ENCODE data around the gene TNNI3K. TPM values are rescaled to one million over a fixed set of nuclear protein-coding genes. Genes with fewer than 3 reads are reported as not detected.

The TNNI3K gene
- polyA plus RNA-seq, 3 donors: 0.16 to 1.7 (median 0.70) TPM

DNA sequence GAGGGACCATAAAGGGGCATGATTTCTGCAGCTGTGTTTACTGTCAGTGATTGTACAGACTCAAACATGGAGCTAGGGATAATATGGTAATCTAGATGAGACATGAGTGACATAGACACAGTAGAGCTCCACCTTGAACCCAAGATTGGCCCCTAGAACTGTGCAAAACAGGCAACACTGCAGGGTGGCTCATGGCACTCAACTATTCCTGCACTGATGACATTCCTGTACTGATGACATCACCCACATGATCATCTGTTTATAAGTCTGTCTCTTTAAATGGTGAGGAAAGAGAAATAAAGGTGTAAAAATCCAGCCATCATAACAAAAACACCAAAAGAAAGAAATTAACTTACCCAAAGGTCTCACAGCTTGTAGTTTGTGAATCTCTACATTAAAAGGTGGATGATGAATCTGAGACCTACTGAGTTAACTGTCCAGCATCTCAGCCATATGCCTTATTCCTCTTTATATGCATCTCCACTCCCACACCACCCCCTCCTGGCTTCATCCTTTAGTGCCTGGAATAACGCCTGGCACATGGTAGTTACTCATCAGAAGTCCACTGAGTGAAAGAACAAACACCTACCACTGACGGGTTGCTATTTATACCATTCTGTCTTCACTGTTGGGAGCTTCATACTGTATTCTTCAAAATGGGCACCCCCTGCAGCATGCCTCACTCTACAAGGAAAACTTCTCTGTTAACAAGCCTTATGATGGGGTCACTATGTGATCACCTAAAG lies 277.2 kb downstream of the TNNI3K start, which contains the start of gene LRRC53:
Gene LRRC53 (minus strand): TSS at position 442 of the 746 bp plus-strand sequence. CDS start 29,262 bp downstream, outside the sequence.
- WGBS, 3 donors: 54 to 71% (median 64%) methylated on average over 2 of the region's 2 CpGs
- no peak within 1 kb of the TSS for H3K27ac ChIP-seq (ENCODE audit: low read depth, low read length)

DNA sequence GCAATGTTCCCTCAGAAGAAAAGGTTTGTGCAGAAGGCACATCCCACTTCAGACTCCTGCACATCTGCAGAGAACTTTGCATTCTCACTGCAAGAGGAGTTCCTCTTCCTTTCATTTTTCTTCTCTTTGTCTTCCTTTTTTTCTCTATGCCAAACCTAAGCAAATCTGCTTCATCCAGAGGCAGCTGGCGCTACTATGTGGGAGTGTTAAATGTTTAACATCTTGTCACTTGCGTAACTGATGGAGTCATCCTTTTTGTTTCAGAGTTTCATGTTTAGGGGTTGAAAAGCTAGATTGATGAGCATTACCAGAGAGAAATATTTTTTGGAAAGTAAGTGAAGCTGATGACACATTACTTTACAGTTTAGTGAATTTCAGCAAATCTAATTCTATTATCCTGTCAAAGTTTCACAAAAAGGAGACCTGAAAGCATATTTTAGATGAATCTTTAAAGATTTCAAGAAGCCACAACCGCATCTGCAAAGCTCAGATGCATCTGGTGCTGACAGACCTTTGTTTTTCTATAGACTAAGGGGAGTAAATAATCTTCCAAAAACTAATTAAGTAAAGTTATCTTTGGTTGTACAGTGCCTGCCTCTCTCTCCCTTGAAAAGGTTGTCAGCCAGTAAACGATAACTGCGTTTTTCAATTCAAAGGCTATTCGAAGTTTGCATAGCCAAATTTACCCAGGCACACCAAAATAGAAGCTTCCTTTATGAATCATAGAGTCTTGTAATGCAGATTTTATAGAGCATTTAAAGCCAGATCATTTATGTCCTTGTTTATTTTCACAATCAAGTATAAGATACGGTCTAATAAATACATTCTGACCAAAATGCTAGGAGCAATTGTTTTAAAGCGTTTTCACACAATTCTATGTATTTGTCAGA lies 278.5 kb downstream of the TNNI3K start:
- H3K27ac ChIP-seq (ENCODE audit: low read depth, low read length): no peak overlapping the region
- 56 to 73% (median 61%) methylated on average over 8 of the region's 8 CpGs for WGBS, 3 donors

DNA sequence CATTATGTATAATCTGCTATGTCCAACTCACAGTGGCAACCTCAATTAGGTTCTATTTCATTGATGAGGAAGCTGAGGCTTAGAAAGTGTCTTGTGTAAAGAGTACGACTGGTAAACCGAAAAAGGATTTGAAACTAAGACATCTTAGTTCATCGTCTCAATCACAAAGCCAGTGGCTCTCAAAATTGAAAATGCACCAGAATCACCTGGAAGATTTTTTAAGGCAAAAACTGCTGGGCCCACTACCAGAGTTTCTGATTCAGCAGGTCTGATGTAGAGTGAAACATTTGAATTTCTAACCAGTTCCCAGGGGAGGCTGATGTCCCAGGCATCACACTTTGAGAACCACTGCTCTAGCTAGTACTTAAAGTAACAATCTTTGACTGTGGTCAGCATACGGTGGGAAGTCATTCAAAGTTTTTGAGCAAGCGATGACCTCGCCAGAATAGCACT lies 282.4 kb downstream of the TNNI3K start:
- 77 to 93% (median 88%) methylated on average over 6 of the region's 6 CpGs for WGBS, 3 donors
- H3K27ac ChIP-seq (ENCODE audit: low read depth, low read length): no peak overlapping the region

DNA sequence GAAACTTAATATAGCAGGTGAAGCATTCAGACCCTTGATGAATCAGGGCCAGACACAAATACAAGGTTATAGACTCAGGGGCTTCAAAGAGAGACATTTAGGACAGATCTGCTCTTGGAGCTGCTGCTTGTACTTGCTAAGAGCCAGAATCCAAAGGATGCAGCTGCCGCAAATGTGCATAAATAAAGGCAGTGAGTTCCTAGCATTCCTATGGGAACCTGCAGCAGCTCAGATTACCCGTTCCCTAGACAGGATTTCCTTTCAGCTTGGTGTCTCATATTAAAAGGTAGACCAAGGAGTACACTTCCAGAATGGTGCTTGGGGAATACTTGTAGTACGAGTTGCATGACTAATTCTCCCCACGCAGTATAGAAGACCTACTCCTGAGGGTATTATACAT lies 287.0 kb downstream of the TNNI3K start:
- WGBS, 3 donors: 19 to 31% (median 28%) methylated on average over 4 of the region's 4 CpGs
- H3K27ac ChIP-seq (ENCODE audit: low read depth, low read length): no peak overlapping the region

DNA sequence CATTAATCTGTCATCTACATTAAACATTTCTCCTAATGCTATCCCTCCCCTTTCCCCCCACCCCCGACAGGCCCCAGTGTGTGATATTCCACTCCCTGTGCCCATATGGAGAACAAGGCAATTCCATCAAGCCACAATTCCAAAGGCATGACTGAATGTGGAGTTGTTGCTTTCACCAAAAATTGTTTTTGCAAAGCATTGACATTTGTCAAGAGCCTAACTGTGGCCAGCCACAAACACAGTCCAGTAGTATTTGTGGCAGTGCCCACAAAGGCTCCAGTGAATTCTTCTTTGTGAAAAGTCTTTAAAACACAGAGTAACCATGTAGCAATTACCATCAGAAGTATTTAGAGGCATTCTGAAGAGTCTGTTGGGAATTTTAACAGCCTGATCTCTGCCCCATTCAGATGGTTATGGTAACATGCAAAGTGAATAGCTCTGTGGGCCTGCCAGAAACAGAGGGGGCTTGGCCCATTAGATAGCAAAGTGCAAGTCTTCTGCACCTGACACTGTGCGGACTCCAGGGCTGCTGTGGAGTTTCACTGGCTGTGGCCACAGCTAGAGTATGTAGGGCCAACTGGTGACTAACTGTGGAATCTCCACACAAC lies 288.8 kb downstream of the TNNI3K start:
- H3K27ac ChIP-seq (ENCODE audit: low read depth, low read length): no peak overlapping the region
- 73 to 78% (median 75%) methylated on average over 2 of the region's 2 CpGs for WGBS, 3 donors

DNA sequence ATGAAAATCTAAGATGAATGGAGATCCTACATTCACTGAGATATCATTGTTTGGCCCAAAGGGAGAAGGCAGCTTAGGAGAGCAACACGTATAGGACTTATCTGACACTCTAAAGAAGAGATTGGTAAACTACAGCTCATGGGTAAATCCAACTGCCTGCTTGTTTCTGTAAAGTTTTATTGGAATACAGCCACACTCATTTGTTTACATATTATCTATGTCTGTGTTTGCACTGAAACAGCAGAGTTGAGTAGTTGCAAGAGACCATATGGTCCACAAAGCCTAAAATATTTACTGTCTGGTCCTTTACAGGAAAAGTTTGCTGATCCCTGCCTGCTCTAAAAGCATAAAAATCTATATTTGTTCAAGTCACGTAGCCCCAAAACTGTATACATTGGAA lies 291.5 kb downstream of the TNNI3K start:
- H3K27ac ChIP-seq (ENCODE audit: low read depth, low read length): no peak overlapping the region
- 36 to 72% (median 70%) methylated on average over 2 of the region's 2 CpGs for WGBS, 3 donors

DNA sequence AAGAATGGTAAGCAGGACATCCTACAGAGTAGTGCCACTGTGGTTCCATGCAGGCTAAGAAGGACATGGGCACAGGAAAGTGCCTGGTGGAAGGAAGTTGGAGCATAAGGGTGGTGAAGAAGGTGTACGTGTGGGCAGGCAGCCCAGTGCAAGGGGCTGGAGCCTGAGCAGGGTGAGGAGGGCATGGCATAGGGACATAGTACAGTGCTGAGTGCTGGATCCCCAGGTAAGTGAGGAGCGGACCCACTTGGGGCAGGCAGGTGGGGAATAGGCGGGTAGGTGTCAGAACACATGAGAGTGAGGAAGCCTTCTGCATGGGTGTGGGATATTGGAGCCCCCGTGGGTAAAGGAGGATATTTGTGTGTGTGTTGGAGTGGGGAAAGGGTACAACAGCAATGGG lies 292.9 kb downstream of the TNNI3K start:
- 79 to 89% (median 86%) methylated on average over 4 of the region's 4 CpGs for WGBS, 3 donors
- no peak overlapping the region for H3K27ac ChIP-seq (ENCODE audit: low read depth, low read length)

DNA sequence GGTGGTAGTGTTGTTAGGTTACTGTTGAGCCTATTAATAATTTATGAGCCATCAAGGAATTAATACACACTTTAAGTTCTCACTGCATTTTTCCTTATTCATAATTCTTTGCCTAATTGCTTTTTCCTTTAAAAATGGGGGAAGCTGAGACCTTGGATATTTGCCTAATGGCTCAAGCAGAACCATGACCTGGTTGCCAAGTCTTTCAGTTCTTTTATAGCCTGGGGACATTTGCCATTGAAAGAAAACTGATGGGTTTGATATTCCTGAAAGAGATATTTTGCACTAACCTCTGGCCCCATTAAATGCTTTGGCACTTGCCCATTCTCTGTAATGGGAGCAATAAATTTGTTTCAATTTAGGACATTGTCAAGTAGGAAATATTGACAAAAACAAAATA lies 295.7 kb downstream of the TNNI3K start:
- no peak overlapping the region for H3K27ac ChIP-seq (ENCODE audit: low read depth, low read length)

DNA sequence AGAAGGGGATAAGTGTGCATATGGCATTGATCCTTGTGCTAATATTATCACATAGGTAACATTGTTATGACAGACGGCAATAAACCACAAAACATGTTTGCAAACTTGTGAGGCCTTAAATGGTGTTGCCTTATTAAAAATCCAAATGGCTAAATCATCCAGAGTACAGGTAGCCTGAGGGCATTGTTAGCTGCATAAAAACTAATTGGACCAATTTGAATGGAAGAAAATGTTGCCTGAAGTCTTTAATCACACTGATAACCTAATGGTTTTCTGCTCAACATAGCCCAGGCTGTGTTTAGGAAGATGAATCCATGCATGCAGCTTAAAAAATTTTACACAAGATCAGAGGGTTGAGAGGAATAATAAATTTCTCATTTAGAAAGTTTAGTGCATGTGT lies 296.6 kb downstream of the TNNI3K start:
- WGBS, 3 donors: 59 to 86% (median 78%) methylated on average over 1 of the region's 1 CpG

DNA sequence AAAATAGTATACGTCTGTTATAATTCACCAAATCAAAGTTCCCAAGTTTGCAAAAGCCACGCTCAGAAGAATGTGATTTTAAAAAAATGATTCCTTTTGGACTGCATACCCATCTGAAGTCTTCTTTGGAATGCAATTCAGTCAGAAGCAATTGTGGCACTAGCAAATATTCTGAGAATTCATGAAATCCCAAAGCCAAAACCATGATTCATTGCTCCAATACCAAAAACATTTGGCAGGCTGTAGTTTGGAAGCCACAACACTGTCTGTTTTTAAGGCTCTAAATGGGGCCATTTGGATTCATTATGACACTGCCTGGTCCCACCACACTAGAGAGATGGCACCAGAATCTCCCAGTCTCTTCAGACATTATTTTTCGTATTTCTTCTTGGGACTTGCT lies 299.1 kb downstream of the TNNI3K start:
- 62 to 69% (median 68%) methylated on average over 3 of the region's 3 CpGs for WGBS, 3 donors
- H3K27ac ChIP-seq (ENCODE audit: low read depth, low read length): no peak overlapping the region

More for the DNA sequence above, 296.6 kb downstream of the TNNI3K start:
- no peak overlapping the region for H3K27ac ChIP-seq (ENCODE audit: low read depth, low read length)

DNA sequence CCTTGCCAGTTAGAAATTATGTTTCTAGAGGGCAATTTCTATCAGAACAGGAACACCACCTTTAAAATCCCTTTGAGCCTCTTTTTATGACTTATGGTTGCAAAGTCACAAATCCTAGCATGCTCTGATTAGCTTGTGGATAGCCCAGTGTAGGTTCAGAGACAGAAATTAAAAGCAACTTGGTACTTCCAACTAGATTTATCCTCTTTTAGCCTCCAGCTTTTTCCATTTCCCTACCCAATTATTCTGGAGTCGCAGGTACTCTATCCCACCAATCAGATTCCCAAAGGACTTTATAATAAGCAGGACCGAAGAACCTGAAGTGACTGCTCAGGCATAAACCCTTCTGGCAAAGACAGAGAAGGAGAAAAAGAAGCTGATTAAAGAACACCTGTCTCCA lies 310.6 kb downstream of the TNNI3K start:
- 85 to 91% (median 90%) methylated on average over 2 of the region's 2 CpGs for WGBS, 3 donors
- H3K27ac ChIP-seq (ENCODE audit: low read depth, low read length): no peak overlapping the region

DNA sequence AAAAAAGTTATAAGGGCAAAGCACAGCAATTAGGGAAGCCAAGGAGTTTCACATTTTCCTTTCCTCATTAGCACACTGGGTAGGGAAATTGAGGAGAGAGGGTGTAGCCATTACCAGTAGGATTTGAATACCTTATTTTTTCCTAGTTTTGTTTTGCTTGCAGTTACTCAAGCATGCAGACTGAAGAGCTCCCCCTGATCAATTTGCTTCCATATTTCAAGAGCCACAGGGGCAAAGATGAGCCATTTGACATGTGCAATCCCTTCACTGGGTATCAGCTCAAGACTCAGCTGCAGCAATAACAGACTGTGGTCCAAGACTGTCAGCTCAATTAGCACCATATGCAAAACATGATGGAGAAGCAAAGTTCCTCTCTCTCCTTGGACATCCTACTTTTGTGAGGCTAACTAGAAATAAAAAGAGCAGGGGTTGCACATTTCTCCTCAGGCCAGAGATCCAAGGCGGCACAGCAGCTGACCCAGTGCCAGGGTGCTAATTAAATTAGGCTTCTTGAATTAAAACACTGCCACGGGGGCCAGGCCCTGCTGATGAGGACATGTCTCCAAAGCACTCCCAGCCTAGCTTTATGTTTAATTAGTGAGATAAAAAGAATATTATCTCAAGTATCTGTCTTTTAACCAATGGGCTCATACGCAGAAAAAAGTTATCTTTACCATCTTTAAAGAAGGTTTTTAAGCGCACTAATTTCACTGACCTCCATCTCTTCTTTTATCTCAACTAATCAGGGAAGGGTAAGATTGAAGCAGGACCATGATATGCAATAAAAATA lies 314.0 kb downstream of the TNNI3K start:
- no peak overlapping the region for H3K27ac ChIP-seq (ENCODE audit: low read depth, low read length)
- 69 to 82% (median 75%) methylated on average over 4 of the region's 4 CpGs for WGBS, 3 donors

DNA sequence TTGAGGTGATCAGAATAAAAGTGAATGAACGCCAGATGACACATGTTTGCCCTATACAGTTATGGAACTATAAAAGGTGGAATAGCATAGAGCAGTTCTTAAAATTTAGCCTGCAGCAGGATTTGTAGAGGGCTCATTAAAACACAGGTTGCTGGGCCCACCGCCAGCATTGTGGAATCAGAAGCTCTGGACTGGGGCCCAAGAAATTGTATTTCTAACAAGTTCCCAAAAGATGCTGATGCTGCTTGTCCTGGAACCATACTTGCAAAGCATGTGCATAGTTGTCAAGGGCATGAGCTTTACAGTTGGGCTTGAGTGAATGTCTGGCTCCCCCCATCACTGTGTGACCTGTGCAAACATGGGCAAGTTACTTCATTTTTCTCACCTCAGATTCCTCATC lies 314.7 kb downstream of the TNNI3K start:
- no peak overlapping the region for H3K27ac ChIP-seq (ENCODE audit: low read depth, low read length)
- 84 to 93% (median 91%) methylated on average over 2 of the region's 2 CpGs for WGBS, 3 donors

DNA sequence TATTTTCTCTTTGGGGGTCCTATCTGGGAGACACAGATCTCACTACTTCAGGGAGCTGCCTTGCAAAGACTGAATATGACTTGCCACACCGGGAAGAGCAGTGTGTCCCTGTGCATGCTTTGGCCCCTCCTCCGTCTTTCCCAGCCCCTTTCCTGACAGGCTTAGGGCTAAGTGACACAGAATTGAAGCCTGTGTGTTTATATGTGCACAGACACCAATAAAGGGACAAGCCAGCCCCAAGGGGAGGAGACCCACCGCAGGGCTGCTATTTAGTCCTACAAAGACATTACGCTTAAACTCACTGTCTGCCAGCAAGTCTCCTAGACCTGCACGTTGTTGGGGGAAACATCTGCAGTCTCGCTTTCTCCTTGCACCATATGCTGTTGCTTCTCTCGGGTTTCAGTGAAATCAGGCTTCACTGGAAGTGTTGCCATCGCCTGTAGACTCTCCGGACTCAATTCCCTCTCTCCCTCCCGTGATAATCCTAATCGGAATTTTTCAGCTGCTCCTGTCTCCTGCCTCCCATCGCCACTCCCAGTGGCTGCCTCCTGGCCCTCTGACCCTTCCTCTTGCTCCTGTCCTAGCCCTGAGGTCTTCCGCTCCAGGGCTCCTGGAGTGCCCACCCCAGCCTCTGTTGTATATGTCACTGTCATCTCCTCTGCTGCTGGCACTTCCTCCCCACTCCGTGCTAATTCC lies 335.8 kb downstream of the TNNI3K start:
- WGBS, 3 donors: 38 to 54% (median 44%) methylated on average over 14 of the region's 14 CpGs
- no peak overlapping the region for H3K27ac ChIP-seq (ENCODE audit: low read depth, low read length)

DNA sequence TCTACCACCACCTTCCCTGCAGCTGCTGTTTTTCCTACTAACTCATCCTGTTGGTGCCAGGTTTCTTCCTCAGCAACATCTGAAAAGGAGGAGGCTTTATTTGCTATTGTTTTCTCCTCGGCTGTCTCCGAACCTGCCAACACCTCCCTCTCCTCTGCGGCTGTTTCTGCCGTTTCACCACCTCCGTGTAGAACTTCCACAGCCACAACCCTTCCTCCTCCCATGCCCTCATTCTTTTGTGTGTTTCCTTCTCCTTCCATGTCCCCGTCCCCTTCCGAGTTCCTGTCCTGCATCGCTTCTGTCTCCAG lies 336.3 kb downstream of the TNNI3K start:
- no peak overlapping the region for H3K27ac ChIP-seq (ENCODE audit: low read depth, low read length)
- 40 to 53% (median 44%) methylated on average over 8 of the region's 8 CpGs for WGBS, 3 donors

DNA sequence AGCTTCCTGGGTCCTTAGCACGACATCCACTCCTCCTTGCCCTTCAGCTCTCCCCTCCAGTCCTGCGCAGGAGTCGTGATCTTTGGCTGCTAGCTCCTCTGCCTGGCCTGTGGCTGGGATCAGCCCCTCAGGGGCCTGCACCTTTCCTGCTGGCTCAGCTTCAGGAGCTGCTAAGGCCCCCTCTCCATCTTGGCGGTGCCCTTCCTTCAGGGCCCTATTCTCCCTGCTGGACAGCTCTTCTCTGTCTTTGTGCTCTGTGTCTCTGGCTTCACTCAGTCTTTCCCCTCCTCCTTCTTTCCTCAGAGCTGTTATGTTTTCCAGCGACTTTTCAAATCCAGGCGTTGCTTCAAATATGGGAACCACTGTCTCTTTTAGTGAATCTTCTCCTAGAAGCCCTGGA lies 336.7 kb downstream of the TNNI3K start:
- 66 to 74% (median 69%) methylated on average over 6 of the region's 6 CpGs for WGBS, 3 donors
- no peak overlapping the region for H3K27ac ChIP-seq (ENCODE audit: low read depth, low read length)

DNA sequence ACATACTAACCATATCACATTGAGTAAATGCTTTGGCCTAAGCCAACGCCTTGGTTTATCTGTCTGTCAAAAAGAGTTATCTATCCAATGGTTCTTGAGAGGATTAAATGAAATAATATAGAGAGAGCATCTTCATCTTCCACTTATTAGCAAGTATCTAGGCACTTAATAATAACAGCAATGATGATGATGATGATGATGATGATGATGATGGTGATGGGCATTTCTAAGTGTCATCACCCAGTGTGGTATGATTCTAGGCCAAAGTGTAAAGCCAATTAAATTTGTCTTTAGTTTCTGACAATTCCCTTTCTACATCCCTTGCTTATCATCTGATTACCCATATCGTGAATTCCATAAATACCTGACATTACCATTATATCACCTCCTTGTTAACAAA lies 342.9 kb downstream of the TNNI3K start:
- WGBS, 3 donors: 67 to 86% (median 78%) methylated on average over 2 of the region's 2 CpGs
- H3K27ac ChIP-seq (ENCODE audit: low read depth, low read length): no peak overlapping the region

DNA sequence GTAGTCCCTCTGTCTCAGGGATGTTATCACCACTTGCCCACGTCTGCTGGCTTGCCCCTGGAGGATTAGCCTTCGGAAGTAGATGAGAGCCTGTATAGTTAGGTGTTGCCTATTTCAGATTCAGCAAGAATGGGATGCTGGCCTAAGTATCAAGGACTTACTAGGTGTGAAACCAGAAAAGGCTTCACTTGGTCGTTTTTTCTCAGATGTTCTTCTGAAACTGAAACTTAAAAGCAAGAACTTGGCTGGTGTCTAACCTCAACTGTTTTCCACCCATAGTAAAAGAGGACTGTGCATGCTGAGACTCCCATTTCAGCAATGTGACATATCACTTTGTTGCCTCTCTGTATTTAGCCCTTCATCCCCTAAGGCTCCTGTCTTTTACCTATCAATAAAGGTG lies 344.2 kb downstream of the TNNI3K start:
- 44 to 58% (median 48%) methylated on average over 3 of the region's 3 CpGs for WGBS, 3 donors

More for the DNA sequence above, 344.2 kb downstream of the TNNI3K start:
- no peak overlapping the region for H3K27ac ChIP-seq (ENCODE audit: low read depth, low read length)

Data from adipose tissue (tissue), 3 donors.